ENCODE measurements around the gene GRAMD2B. TPM values are rescaled to one million over a fixed set of nuclear protein-coding genes. Genes with fewer than 3 reads are reported as not detected.

Gene GRAMD2B
- total RNA-seq, 2 experiments from 2014 or later: 9.3 to 10.1 TPM

- ChIA-PET POLR2A (no interaction called here), CTCF (interaction anchor here (1.3 kb wide), 1 partner anchor 18 kb away, joined by 3 read pairs; no protein-coding TSS in a partner anchor)
Measured at GRCh38 chr5:126520593-126520953, 97.4 kb downstream of the GRAMD2B start.

GRCh38 chr5:126521130-126521529, 97.9 kb downstream of the GRAMD2B start:
- CTCF ChIA-PET: interaction anchor here (1.3 kb wide), 1 partner anchor 18 kb away, joined by 3 read pairs; no protein-coding TSS in a partner anchor
- POLR2A ChIA-PET: interaction anchor here (0.5 kb wide), 1 partner anchor 292 kb away, joined by 5 read pairs; no protein-coding TSS in a partner anchor

DNA sequence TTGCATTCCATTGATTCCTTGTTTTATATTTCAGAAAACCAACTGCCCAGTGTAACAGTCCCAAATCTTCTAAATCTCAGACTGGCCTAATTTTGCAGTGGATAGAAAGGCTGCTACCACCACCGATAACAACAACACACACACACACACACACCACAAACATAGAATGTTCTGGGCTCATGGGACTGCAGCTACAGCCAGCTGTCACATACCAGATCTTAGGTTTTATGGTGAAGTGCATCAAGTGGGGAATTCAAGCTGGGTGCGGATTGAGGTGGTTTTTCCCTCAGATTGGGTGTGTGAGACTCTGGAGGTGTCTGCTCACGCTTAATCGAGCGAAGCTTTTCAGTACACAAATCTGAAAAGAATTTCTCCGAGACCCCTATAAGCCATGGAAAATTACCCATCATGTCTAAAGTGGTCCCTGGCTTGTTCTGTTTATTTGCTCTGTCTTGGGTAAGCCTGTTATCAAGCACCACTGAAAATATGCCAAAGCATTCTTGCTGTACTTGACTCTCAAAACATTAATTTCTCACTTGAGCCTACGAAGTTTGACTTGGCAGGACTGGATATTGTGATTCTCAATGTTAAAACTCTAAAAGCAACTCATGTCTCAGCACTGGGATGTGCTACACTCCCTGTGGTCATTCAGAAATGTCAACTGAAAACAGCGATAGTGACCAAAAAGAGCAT, 100.8 kb downstream of the GRAMD2B start:
- POLR2A ChIA-PET: no interaction called here
- CTCF ChIA-PET: interaction anchor here (0.5 kb wide), 1 partner anchor 34 kb away, joined by 3 read pairs; no protein-coding TSS in a partner anchor

DNA sequence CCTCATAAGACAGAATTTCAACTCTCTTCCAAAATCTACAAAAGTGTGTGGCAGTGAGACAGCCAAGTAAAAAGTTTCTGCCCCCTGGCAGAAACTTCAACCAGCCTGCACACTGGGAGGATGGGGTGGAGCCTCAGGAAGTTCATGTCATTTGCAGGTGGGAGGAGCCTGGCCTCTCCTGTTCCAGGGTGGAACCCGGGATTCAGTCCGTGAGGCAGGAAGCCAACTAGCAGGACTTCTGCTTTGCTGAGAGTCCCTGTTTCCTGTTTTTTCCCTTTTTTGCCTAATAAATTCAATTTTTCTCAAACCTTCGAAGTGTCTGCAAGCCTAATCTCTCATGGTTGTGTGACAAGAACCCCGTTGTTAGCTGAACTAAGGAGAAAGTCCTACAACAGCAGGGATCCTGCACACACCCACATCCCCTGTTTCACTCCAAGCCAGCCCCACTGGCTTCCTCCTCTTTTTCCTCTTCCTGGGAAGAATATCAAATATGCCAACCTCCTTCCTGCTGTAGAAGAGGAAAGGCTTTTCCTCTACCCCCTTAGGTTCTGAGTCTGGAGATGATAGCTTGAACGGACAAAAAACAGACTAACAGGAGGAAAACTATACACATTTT, 102.5 kb downstream of the GRAMD2B start:
- ChIA-PET POLR2A (no interaction called here), CTCF (no interaction called here)

- CTCF ChIA-PET: no interaction called here
Measured at GRCh38 chr5:126526493-126526892, 103.3 kb downstream of the GRAMD2B start.

DNA sequence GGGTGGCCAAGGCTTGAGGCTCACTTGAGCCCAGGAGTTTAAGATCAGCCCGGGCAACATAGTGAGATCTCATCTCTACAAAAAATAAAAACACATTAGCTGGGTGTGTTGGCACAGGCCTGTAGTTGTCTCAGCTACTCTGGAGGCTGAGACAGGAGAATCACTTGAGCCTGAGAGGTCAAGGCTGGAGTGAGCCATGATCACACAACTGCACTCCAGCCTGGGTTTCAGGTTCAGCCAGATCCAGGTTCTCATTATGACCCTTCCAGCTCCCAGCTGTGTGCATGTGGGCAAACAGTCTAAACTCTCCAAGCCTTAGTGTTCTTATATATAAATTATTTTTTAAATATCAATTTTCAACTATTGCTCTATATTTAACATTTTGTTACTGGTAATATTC, 103.9 kb downstream of the GRAMD2B start:
- ChIA-PET CTCF (no interaction called here), POLR2A (no interaction called here)

More at GRCh38 chr5:126526493-126526892, 103.3 kb downstream of the GRAMD2B start:
- POLR2A ChIA-PET: no interaction called here

GRCh38 chr5:126527892-126528291, 104.7 kb downstream of the GRAMD2B start:
- CTCF ChIA-PET: no interaction called here
- POLR2A ChIA-PET: no interaction called here

- ChIA-PET CTCF (interaction anchor here (1.3 to 1.8 kb wide), 2 partner anchors 9 to 193 kb away, joined by 3 to 5 read pairs; no protein-coding TSS in a partner anchor), POLR2A (interaction anchor here (0.7 kb wide), 1 partner anchor 143 kb away, joined by 4 read pairs; no protein-coding TSS in a partner anchor)
Measured at GRCh38 chr5:126531543-126532120, 108.4 kb downstream of the GRAMD2B start.

DNA sequence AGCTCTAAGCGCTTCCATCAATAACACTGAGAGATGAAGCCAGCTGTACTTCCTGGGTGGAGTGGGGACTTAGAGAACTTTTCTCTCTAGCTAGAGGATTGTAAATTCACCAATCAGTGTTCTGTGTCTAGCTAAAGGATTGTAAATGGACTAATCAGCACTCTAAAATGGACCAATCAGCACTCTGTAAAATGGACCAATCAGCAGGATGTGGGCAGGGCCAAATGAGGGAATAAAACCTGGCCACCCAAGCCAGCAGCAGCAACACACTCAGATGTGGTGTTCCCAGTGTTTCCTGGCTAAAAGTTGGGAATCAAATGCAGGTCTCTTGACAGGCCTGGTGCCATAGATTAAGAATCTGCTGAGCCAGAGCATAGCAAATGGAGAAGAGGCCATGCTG, 111.3 kb downstream of the GRAMD2B start:
- ChIA-PET CTCF (interaction anchor here (2.0 to 2.3 kb wide), 2 partner anchors 195 to 196 kb away, joined by 6 read pairs; no protein-coding TSS in a partner anchor), POLR2A (no interaction called here)

GRCh38 chr5:126535856-126536545, 112.8 kb downstream of the GRAMD2B start:
- CTCF ChIA-PET: interaction anchor here (0.8 to 2.0 kb wide), 3 partner anchors 181 to 198 kb away, joined by 3 to 6 read pairs (median 4); no protein-coding TSS in a partner anchor

GRCh38 chr5:126536874-126537273, 113.7 kb downstream of the GRAMD2B start:
- ChIA-PET POLR2A (no interaction called here), CTCF (interaction anchor here (0.8 to 1.2 kb wide), 2 partner anchors 181 to 199 kb away, joined by 3 to 4 read pairs; no protein-coding TSS in a partner anchor)

More at GRCh38 chr5:126535856-126536545, 112.8 kb downstream of the GRAMD2B start:
- POLR2A ChIA-PET: interaction anchor here (0.5 kb wide), 1 partner anchor 171 kb away, joined by 3 read pairs; no protein-coding TSS in a partner anchor

- POLR2A ChIA-PET: no interaction called here
- CTCF ChIA-PET: interaction anchor here (0.6 to 5.7 kb wide), 7 partner anchors 8 to 200 kb away, joined by 3 to 29 read pairs (median 4); no protein-coding TSS in a partner anchor
Measured at GRCh38 chr5:126538579-126538978, 115.4 kb downstream of the GRAMD2B start.

- POLR2A ChIA-PET: no interaction called here
- CTCF ChIA-PET: interaction anchor here (0.6 to 5.7 kb wide), 5 partner anchors 10 to 203 kb away, joined by 3 to 29 read pairs (median 3); no protein-coding TSS in a partner anchor
Measured at GRCh38 chr5:126540631-126541030, 117.4 kb downstream of the GRAMD2B start.

DNA sequence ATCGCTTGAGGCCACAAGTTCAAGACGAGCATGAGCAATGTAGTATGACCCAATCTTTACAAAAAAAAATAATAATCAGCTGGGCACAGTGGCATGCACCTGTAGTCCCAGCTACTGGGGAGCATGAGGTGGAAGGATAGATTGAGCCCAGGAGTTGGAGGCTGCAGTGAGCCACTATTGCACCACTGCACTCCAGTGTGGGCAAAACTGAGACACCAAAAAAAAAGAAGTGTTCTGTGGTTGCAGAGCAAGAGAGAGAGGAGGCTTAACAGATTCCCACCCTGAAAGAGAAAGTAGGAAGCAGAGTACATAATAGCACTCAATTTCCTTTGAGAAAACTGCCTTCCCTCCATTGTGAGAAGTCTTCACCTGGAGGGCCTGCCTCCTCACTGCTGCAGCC, 119.2 kb downstream of the GRAMD2B start:
- ChIA-PET CTCF (interaction anchor here (0.7 to 5.7 kb wide), 3 partner anchors 189 to 204 kb away, joined by 3 to 29 read pairs (median 7); no protein-coding TSS in a partner anchor), POLR2A (no interaction called here)

GRCh38 chr5:126543009-126543408, 119.8 kb downstream of the GRAMD2B start:
- POLR2A ChIA-PET: no interaction called here
- CTCF ChIA-PET: interaction anchor here (3.4 to 5.7 kb wide), 2 partner anchors 190 to 205 kb away, joined by 7 to 29 read pairs; no protein-coding TSS in a partner anchor

DNA sequence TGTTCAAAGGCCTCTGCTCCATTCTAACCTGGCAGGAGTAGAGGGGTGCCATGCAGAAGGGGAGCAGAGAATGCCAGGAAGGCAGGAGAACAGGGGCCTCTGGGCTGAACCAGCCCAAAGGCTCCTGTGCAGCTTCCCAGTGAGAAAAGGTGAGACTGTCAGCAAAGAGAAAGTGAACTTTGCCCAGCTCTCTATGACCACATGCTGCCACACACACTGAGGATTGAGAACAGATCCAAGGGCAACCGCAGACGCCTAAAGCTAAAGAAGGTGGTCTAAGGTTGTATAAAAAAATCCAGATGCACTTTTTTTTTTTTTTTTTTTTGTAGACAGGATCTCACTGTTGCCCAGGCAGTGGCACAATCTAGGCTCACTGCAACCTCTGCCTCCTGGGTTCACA, 120.5 kb downstream of the GRAMD2B start:
- POLR2A ChIA-PET: no interaction called here
- CTCF ChIA-PET: interaction anchor here (0.6 to 5.7 kb wide), 5 partner anchors 13 to 1141 kb away, joined by 3 to 29 read pairs (median 4); no protein-coding TSS in a partner anchor

Data from activated CD8-positive, alpha-beta memory T cell treated with anti-CD3 and anti-CD28 coated beads for 36 hours (primary cell).